H9 (cell line): Measurements from ENCODE around the gene MKNK2. TPM values are rescaled to one million over a fixed set of nuclear protein-coding genes. Genes with fewer than 3 reads are reported as not detected.

Experiments
- total RNA-seq: library from RNA; stranded (reverse); gene quantifications from 2 replicates; pipeline ENCODE4 v1.2.1, GENCODE V29; 2021

The MKNK2 gene
- total RNA-seq, 1 experiment from 2014 or later, result 153 TPM

Other genes starting within 250 kb of the MKNK2 start
- gene ATP8B3, start 239.0 kb downstream of the MKNK2 start, total RNA-seq, result 8.7 and 9.6 TPM in 2 replicates
- 45.6 and 56.8 TPM in 2 replicates for gene REXO1, start 202.8 kb downstream of the MKNK2 start, total RNA-seq
- gene KLF16, start 187.7 kb downstream of the MKNK2 start, total RNA-seq, result 66.5 and 66.8 TPM in 2 replicates
- 47.5 and 50.3 TPM in 2 replicates for gene ABHD17A, start 165.7 kb downstream of the MKNK2 start, total RNA-seq
- gene ADAT3, start 145.8 kb downstream of the MKNK2 start, total RNA-seq, result 12.2 and 12.9 TPM in 2 replicates
- gene SCAMP4, start 145.8 kb downstream of the MKNK2 start, total RNA-seq, result 65.0 and 69.0 TPM in 2 replicates
- 96.6 and 100.0 TPM in 2 replicates for gene CSNK1G2, start 110.1 kb downstream of the MKNK2 start, total RNA-seq
- gene BTBD2, start 35.5 kb downstream of the MKNK2 start, total RNA-seq, result 110 and 113 TPM in 2 replicates
- gene MOB3A, start 45.1 kb upstream of the MKNK2 start, total RNA-seq, result 11.5 and 13.3 TPM in 2 replicates
- 2.1 and 3.0 TPM in 2 replicates for gene IZUMO4, start 45.7 kb upstream of the MKNK2 start, total RNA-seq
- 142 and 147 TPM in 2 replicates for gene AP3D1, start 100.3 kb upstream of the MKNK2 start, total RNA-seq
- gene DOT1L, start 112.7 kb upstream of the MKNK2 start, total RNA-seq, result 78.5 and 81.6 TPM in 2 replicates
- gene PLEKHJ1, start 185.1 kb upstream of the MKNK2 start, total RNA-seq, result 139 and 148 TPM in 2 replicates
- gene SF3A2, start 185.6 kb upstream of the MKNK2 start, total RNA-seq, result 166 and 167 TPM in 2 replicates
- 70.2 and 70.7 TPM in 2 replicates for gene AMH, start 198.1 kb upstream of the MKNK2 start, total RNA-seq
- gene JSRP1, start 205.2 kb upstream of the MKNK2 start, total RNA-seq, result 0.90 and 1.1 TPM in 2 replicates
- gene PEAK3, start 230.9 kb upstream of the MKNK2 start, total RNA-seq, result not detected in 2 replicates